Ectodermal cell (in vitro differentiated cells): ENCODE data around the gene MYOM3.
"Not testable (repeated sequence)": the region's sequence is repeated elsewhere in the genome, so short reads cannot be mapped to it uniquely, and the experiment has no call there.

Source experiments
- H3K27ac ChIP-seq: 2 replicates; pipeline ENCODE4 v1.7.0; 2013; ENCODE audit warnings: mild to moderate bottlenecking, low read depth, low read length; ENCODE audit not compliant: insufficient read depth, poor library complexity, severe bottlenecking
- H3K27me3 ChIP-seq: 2 replicates; pipeline ENCODE4 v1.7.0; 2013; ENCODE audit warnings: mild to moderate bottlenecking, low read length; ENCODE audit not compliant: insufficient read depth, control insufficient read depth, poor library complexity, severe bottlenecking
- H3K36me3 ChIP-seq: one replicate; pipeline ENCODE4 v1.7.0; 2013; ENCODE audit warnings: low read length; ENCODE audit not compliant: control insufficient read depth, insufficient read depth
- H3K4me1 ChIP-seq: one replicate; pipeline ENCODE4 v1.7.0; 2013; ENCODE audit warnings: low read length; ENCODE audit not compliant: control insufficient read depth, insufficient read depth
- H3K4me3 ChIP-seq: 2 replicates; pipeline ENCODE4 v1.7.0; 2013; ENCODE audit warnings: low read depth, low read length, control low read depth; ENCODE audit not compliant: insufficient read depth
- H3K9me3 ChIP-seq: 2 replicates; pipeline ENCODE4 v1.7.0; 2013; ENCODE audit warnings: mild to moderate bottlenecking, low read length, moderate library complexity; ENCODE audit not compliant: control insufficient read depth
- WGBS, 2 experiments: methylation state at CpG; one replicate each; pipeline ENCODE4 v1.1.7; 2013; ENCODE audit warnings: missing lambda C conversion rate in 2 of 2; 5-methylcytosine and 5-hydroxymethylcytosine counted together

Gene MYOM3

DNA sequence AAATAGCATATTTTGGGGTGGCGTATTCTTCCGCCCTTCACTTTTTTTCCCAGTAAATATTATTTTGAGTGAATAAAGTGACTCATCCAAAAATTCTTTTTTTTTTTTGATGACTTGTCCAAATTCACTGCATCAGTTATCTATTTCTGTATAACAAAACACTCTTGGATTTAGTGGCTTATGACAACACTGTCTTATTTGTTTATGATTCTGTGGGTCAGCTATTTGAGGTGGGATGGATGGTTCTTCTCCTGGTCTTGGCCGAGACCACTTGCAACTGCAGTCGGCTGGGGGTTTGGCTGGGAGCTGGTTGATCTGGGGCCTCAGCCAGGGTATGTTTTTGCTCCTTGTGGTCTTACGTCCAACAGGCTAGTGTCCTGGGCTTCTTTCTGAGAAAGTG, 91.9 kb downstream of the MYOM3 start:
- no peak overlapping the region for H3K27ac ChIP-seq

DNA sequence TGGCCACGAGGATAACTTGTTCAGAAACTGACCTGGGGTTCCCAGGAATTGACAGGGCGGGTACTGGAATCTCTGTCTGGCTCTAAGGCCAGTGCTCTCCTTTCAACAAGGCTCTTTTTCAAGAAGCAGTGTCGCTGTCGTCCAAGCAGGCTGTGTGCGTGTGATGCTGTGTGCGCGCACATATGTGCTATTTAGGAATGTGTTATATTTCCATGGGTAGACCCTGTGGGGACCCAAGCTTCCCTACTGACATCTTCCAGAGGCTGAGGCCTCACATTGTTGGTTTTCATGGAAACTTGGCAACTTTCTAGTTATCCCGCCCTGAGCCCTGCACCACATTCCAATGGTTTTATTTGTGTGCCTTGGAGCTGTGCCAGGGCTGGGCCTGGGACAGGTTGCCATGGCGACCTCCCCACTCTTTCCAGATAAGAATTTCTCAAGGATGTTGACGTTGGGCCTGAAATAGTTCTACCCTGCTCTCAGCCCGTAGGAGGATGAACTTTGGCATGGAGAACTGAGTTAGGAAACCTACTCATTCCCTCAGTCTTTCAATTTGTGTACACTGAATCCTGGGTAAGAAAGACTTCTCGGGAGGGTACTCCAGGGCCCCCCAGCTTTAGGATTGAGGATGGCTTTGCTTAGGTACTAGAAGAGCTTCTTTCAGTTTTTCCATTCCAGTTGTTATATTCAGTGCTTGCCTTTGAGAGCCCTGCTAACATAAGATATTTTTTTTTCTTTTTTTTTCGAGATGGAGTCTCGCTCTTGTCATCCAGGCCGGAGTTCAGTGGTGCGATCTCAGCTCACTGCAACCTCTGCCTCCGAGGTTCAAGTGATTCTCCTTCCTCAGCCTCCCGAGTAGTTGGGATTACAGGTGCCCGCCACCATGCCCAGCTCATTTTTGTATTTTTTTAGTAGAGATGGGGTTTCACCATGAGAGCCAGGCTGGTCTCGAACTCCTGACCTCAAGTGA, 93.0 kb downstream of the MYOM3 start:
- no peak overlapping the region for H3K4me3 ChIP-seq
- no peaks in the 10 kb centered on the region for H3K27me3 ChIP-seq
- no peaks in the 10 kb centered on the region for H3K9me3 ChIP-seq
- WGBS, 2 experiments, result 80 to 84% methylated on average over 20 of the region's 20 CpGs
- no peaks in the 10 kb centered on the region for H3K36me3 ChIP-seq
- peaks cover 13% of the 10 kb centered on the region for H3K4me1 ChIP-seq
- H3K27ac ChIP-seq, result peak overlapping the region; percentile 73

More for the DNA sequence above, 91.9 kb downstream of the MYOM3 start:
- Histone ChIP-seq H3K9me3 (no peaks in the 10 kb centered on the region), H3K27me3 (no peaks in the 10 kb centered on the region), H3K4me1 (peaks cover 13% of the 10 kb centered on the region), H3K4me3 (no peak overlapping the region), H3K36me3 (no peaks in the 10 kb centered on the region)
- 86 to 94% methylated on average over 3 to 5 of the region's 5 CpGs for WGBS, 2 experiments

DNA sequence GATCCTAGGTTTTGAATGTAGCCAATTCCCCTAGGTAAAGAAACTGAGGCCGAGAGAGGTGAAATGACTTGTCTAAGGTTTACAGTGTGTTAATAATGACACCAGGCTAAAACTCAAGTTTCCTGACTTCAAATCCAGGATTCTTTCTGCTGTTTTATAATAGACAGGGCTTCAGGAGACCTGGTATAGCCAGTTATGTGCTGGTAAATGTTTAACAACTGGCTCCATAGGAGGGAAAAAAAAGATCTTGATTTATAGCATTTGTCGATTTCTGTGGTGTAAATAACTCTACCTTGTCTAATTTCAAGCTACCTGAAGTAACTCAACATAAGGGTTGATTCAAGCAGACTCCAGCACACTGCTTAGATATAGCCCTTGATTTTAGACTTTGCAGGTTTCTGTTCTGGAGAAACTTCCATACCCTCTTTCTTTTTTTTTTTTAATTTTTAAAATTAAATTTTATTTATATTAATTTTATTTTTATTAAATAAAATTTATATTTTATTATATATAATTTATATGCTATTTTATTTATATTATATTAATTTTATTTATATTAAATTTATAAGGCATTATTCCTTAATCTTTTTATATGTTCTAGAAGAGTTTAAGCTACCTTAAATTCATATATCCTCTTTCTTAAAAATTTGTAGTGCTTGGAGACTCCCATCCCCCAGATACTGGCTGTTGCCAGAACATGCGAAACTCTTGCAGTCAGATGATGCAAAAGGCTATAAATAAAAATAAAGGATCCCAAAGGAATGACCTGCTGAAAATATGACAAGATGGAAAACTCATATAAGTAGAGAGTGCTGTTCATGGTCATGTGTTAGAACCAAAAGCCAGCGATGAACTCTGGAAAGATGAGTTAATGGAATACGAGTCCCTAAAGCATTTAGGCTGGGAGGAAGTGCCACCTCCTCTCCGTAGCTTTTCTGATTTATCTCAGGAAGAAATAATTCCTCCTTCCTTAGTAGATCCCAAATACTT, 96.4 kb downstream of the MYOM3 start:
- Histone ChIP-seq H3K36me3 (no peaks in the 10 kb centered on the region), H3K27ac (no peak overlapping the region), H3K4me1 (peaks cover 11% of the 10 kb centered on the region), H3K4me3 (no peak overlapping the region), H3K27me3 (no peaks in the 10 kb centered on the region), H3K9me3 (no peaks in the 10 kb centered on the region)
- WGBS, 2 experiments, result 89 to 92% methylated on average over 6 of the region's 6 CpGs

DNA sequence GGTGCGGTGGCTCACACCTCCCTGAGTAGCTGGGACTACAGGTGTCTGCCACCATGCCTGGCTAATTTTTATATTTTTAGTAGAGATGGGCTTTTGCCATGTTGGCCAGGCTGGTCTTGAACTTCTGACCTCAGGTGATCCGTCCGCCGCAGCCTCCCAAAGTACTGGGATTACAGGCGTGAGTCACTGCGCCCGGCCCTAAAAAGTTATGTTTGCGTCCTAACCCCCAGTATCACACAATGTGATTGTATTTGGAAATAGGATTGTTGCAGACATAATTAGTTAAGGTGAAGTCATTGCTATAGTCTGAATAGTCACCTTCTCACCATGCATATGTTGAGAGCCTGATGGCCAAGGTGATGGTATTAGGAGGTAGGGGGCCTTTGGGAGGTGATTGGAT, 99.1 kb downstream of the MYOM3 start:
- H3K4me3 ChIP-seq, H3K27ac ChIP-seq, H3K36me3 ChIP-seq, H3K9me3 ChIP-seq, H3K4me1 ChIP-seq, H3K27me3 ChIP-seq: not testable (repeated sequence)
- 83 to 85% methylated on average over 8 of the region's 8 CpGs for WGBS, 2 experiments

DNA sequence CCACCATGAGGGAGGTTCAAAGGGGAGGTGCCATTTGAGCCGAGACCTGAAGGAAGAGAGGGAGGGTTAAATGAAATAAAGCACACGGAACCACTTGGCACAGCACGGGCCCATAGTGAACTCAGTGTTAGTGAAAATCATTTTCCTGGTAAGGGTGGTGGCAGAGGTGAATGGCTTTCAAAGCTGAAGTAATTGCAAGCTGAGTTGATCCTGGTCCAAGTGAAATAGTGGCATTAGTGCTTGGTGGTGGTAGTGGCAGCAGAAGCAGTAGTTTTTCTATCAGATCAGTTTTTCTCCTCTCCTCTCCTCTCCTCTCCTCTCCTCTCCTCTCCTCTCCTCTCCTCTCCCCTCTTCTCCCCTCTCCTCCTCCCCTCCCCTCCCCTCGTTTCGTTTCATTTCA, 101.3 kb downstream of the MYOM3 start:
- no peaks in the 10 kb centered on the region for H3K36me3 ChIP-seq
- H3K9me3 ChIP-seq, result no peaks in the 10 kb centered on the region
- no peak overlapping the region for H3K4me3 ChIP-seq
- WGBS, 2 experiments, result 88 to 89% methylated on average over 3 of the region's 5 CpGs
- H3K4me1 ChIP-seq, result no peaks in the 10 kb centered on the region
- no peaks in the 10 kb centered on the region for H3K27me3 ChIP-seq
- no peak overlapping the region for H3K27ac ChIP-seq

DNA sequence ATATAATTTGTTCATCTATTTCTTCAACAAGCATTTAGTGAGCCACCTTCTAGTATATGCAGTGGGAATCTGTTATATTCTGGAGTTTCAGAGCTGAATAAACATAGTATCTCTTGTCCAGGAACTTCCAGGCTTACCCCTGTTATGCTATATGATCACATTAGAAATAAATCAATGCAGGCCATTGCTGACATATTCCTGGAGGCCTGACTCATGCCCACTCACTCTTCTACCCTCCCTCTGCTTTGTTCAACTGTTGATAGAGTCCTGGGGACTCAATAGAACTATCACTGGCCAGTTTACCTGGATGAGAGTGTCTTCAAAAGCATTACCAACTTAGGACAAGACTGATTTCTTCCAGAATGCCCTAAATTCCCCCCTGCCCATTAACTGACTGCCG, 102.5 kb downstream of the MYOM3 start:
- no peaks in the 10 kb centered on the region for H3K9me3 ChIP-seq
- no peak overlapping the region for H3K4me3 ChIP-seq
- H3K4me1 ChIP-seq, result no peaks in the 10 kb centered on the region
- no peaks in the 10 kb centered on the region for H3K27me3 ChIP-seq
- no peak overlapping the region for H3K27ac ChIP-seq
- 83 to 91% methylated on average over 1 of the region's 1 CpG for WGBS, 2 experiments
- no peaks in the 10 kb centered on the region for H3K36me3 ChIP-seq

DNA sequence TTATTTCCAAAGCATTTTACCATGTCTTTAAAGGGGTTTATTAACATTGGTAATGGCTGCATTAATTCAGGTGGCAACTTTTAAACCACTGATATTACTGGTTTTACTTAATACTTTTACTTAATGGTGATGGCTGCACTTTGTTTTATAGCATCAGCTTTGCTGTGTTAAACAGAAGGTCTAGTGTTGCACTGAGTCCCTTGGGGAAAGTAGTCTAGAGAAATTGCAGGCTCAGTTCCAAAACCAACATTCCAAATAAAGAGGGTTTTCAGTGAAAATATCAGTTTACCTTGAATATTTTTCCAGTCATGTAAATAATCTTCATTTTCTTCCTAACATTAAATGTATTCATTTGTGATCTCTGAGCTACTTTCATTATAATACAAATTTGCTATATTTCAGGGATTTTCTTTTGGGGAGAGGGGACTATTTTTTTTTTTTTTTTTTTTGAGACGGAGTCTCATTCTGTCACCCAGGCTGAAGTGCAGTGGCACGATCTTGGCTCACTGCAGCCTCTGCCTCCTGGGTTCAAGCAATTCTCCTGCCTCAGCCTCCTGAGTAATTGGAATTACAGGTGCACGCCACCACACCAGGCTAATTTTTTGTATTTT, 103.3 kb downstream of the MYOM3 start:
- not testable (repeated sequence) for H3K36me3 ChIP-seq, H3K27me3 ChIP-seq, H3K4me3 ChIP-seq, H3K4me1 ChIP-seq, H3K27ac ChIP-seq, H3K9me3 ChIP-seq
- WGBS, 2 experiments, result 94 to 96% methylated on average over 2 of the region's 3 CpGs

DNA sequence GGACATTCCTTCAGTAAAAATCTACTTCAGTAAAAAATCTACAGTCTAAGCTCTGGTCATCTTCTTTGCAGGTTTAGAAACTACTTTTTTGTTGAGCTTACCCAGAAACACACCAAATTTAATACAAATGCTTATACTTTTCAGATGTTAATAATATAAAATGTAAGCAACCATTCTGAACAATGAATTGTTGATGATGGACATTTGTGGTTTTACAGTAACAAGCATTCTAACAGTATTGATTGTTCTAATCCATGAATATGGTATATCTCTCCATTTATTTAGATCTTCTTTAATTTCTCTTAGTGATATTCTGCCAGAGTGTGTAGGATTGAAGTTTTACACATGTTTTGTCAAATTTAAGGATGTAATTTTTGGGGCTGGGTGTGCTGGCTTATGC, 104.9 kb downstream of the MYOM3 start:
- Histone ChIP-seq H3K27ac (no peak overlapping the region), H3K4me1 (peaks cover 8% of the 10 kb centered on the region), H3K9me3 (no peaks in the 10 kb centered on the region), H3K27me3 (no peaks in the 10 kb centered on the region), H3K4me3 (no peak overlapping the region), H3K36me3 (no peaks in the 10 kb centered on the region)
